ENCODE results near the gene EPHA8.

Gene EPHA8

GRCh38 chr1:22650089-22650693, 86.9 kb downstream of the EPHA8 start:
- Histone ChIP-seq H2AFZ (no peak overlapping the region), H3K4me3 (ENCODE audit: low read depth, low read length) (no peak overlapping the region), H3K9ac (no peak overlapping the region), H3K4me1 (no peaks in the 10 kb centered on the region), H3K79me2 (no peaks in the 10 kb centered on the region), H3K36me3 (ENCODE audit: control insufficient read depth, insufficient read depth, low read length) (no peaks in the 10 kb centered on the region), H3K27ac (no peak overlapping the region), H3K9me3 (ENCODE audit: control insufficient read depth, low read length) (no peaks in the 10 kb centered on the region), H3K4me2 (ENCODE audit: low read length) (no peak overlapping the region), H3K27me3 (ENCODE audit: control insufficient read depth, insufficient read depth, low read length) (no peaks in the 10 kb centered on the region)
- TF ChIP-seq, protein P1, sequence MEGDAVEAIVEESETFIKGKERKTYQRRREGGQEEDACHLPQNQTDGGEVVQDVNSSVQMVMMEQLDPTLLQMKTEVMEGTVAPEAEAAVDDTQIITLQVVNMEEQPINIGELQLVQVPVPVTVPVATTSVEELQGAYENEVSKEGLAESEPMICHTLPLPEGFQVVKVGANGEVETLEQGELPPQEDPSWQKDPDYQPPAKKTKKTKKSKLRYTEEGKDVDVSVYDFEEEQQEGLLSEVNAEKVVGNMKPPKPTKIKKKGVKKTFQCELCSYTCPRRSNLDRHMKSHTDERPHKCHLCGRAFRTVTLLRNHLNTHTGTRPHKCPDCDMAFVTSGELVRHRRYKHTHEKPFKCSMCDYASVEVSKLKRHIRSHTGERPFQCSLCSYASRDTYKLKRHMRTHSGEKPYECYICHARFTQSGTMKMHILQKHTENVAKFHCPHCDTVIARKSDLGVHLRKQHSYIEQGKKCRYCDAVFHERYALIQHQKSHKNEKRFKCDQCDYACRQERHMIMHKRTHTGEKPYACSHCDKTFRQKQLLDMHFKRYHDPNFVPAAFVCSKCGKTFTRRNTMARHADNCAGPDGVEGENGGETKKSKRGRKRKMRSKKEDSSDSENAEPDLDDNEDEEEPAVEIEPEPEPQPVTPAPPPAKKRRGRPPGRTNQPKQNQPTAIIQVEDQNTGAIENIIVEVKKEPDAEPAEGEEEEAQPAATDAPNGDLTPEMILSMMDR (IDR thresholded peaks at IDR 0.05): no peak

DNA sequence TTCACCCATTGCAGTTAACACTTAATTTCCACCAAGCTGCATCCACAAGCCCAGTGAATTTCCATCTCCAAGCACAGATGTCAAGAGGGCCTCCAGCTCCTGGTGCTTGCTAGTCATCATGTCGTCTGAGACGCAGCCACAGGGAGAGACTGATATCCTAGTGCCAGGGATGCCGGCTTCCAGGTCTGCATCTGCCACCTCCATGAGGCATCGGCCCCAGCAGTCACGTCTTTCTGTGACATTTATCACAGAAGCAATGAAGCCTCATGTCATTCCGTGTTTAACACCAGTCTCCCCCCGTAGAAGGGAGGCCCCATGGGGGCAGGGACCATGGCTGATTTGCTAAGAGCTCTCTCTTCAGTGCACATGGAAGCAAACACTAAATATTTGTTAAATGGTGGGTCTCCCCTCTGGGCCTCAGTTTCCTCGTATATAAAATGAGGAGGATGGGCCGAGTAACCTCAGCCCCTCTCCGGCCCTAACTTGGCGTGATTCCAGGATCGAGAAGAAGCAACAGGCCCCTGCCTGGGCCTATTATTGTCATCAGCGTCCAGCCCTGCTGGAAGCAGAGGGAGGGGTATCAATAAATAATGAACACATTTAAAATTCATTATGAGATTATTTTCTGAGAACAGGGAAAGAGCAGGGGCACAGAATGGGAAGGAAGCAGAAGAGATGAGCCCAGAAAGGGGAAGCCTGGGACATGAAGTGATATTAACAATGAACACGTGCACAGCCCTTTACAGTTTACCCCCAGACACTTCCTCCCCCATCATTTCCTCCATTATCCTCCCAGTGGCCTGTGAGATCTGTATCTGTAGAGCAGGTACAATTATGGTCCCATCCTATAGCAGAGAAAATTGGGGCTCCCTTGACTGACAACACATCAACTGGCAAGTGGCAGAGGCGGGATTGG, 88.9 kb downstream of the EPHA8 start:
- Histone ChIP-seq H3K27me3 (ENCODE audit: control insufficient read depth, insufficient read depth, low read length) (no peaks in the 10 kb centered on the region), H3K4me1 (no peaks in the 10 kb centered on the region), H3K36me3 (ENCODE audit: control insufficient read depth, insufficient read depth, low read length) (no peaks in the 10 kb centered on the region), H3K27ac (no peak overlapping the region), H3K9ac (no peak overlapping the region), H3K4me3 (ENCODE audit: low read depth, low read length) (no peak overlapping the region), H3K4me2 (ENCODE audit: low read length) (no peak overlapping the region), H3K9me3 (ENCODE audit: control insufficient read depth, low read length) (no peaks in the 10 kb centered on the region), H3K79me2 (no peaks in the 10 kb centered on the region), H2AFZ (no peak overlapping the region)
- TF ChIP-seq, protein P1 (IDR thresholded peaks at IDR 0.05): no peak

- Histone ChIP-seq H3K79me2 (no peaks in the 10 kb centered on the region), H3K4me1 (no peaks in the 10 kb centered on the region), H2AFZ (no peak within 1 kb of the TSS), H3K4me2 (ENCODE audit: low read length) (no peak within 1 kb of the TSS), H3K27me3 (ENCODE audit: control insufficient read depth, insufficient read depth, low read length) (no peaks in the 10 kb centered on the region), H3K36me3 (ENCODE audit: control insufficient read depth, insufficient read depth, low read length) (no peaks in the 10 kb centered on the region), H3K9me3 (ENCODE audit: control insufficient read depth, low read length) (no peaks in the 10 kb centered on the region), H3K9ac (no peak within 1 kb of the TSS), H3K27ac (no peak within 1 kb of the TSS), H3K4me3 (ENCODE audit: low read depth, low read length) (no peak within 1 kb of the TSS)
- TF ChIP-seq, protein P1 (IDR thresholded peaks at IDR 0.05): no peak
Measured at GRCh38 chr1:22652881-22653316, 89.6 kb downstream of the EPHA8 start, which contains the start of gene C1QB. Gene C1QB (plus strand): TSS chr1:22653236. CDS start chr1:22659463, 6,227 bp downstream.

Measured in parathyroid adenoma (tissue), 2 donors.